LHCN-M2 (cell line): ENCODE results near the gene THAP9. TPM values are rescaled to one million over a fixed set of nuclear protein-coding genes. Genes with fewer than 3 reads are reported as not detected.
"Not testable (repeated sequence)": the region's sequence is repeated elsewhere in the genome, so short reads cannot be mapped to it uniquely, and the experiment has no call there.

Experiments
- DNase-seq: peaks from one replicate; pipeline ENCODE4 v3.0.0-alpha.2; 2012; ENCODE audit warnings: low read depth
- total RNA-seq: library from RNA; depleted of rRNA; stranded (reverse); fragments of >200 nt; gene quantifications from 2 replicates; pipeline ENCODE4 v1.2.3, GENCODE V29; 2014

Gene THAP9
- total RNA-seq, 1 experiment from 2014 or later: 2.3 TPM

- DNase-seq: no peak
Measured at GRCh38 chr4:82896755-82897154, 3.8 kb upstream of the THAP9 start.

GRCh38 chr4:82898322-82899243 is 2.0 kb upstream of the THAP9 start:
- peak; percentile 78 for DNase-seq

- DNase-seq: peak; percentile 23
Measured at GRCh38 chr4:82899374-82900065, 1.0 kb upstream of the THAP9 start.

GRCh38 chr4:82900066-82900410 is 497 bp upstream of the THAP9 start:
- no peak for DNase-seq

- DNase-seq: no peak
Measured at GRCh38 chr4:82901183-82901718, 716 bp downstream of the THAP9 start.

GRCh38 chr4:82903737-82904136 is 3.2 kb downstream of the THAP9 start:
- DNase-seq: no peak

- peak; percentile 76 for DNase-seq
Measured at GRCh38 chr4:82905205-82905604, 4.7 kb downstream of the THAP9 start.

- no peak for DNase-seq
Measured at GRCh38 chr4:82906469-82906868, 5.9 kb downstream of the THAP9 start.

- DNase-seq: no peak
Measured at GRCh38 chr4:82909326-82909725, 8.8 kb downstream of the THAP9 start.

- no peak for DNase-seq
Measured at GRCh38 chr4:82913305-82913704, 12.8 kb downstream of the THAP9 start.

GRCh38 chr4:82913968-82914367 is 13.4 kb downstream of the THAP9 start:
- DNase-seq: not testable (repeated sequence)

- no peak for DNase-seq
Measured at GRCh38 chr4:82918091-82918490, 17.6 kb downstream of the THAP9 start.

- no peak for DNase-seq
Measured at GRCh38 chr4:82919386-82919785, 18.9 kb downstream of the THAP9 start.

GRCh38 chr4:82921795-82922194 is 21.3 kb downstream of the THAP9 start:
- no peak for DNase-seq

- no peak for DNase-seq
Measured at GRCh38 chr4:82930848-82931755, 30.6 kb downstream of the THAP9 start.

- no peak for DNase-seq
Measured at GRCh38 chr4:82934441-82934840, 33.9 kb downstream of the THAP9 start.

- DNase-seq: no peak
Measured at GRCh38 chr4:82939414-82939813, 38.9 kb downstream of the THAP9 start.

- no peak for DNase-seq
Measured at GRCh38 chr4:82947498-82947897, 47.0 kb downstream of the THAP9 start.

GRCh38 chr4:82948647-82949204 is 48.2 kb downstream of the THAP9 start:
- DNase-seq: peak; percentile 54

- DNase-seq: peak; percentile 50
Measured at GRCh38 chr4:82951196-82951595, 50.7 kb downstream of the THAP9 start.

- DNase-seq: no peak
Measured at GRCh38 chr4:82954212-82954611, 53.7 kb downstream of the THAP9 start.
